ENCODE measurements around the gene CCR8.
"Not testable (repeated sequence)": the region's sequence is repeated elsewhere in the genome, so short reads cannot be mapped to it uniquely, and the experiment has no call there.

CCR8 gene

GRCh38 chr3:39315420-39315819 is 14.1 kb upstream of the CCR8 start:
- DNase-seq (ENCODE audit: low read depth, low spot score) = no peak

- DNase-seq (ENCODE audit: low read depth, low spot score) = no peak
Measured at GRCh38 chr3:39317571-39318169, 11.8 kb upstream of the CCR8 start.

DNA sequence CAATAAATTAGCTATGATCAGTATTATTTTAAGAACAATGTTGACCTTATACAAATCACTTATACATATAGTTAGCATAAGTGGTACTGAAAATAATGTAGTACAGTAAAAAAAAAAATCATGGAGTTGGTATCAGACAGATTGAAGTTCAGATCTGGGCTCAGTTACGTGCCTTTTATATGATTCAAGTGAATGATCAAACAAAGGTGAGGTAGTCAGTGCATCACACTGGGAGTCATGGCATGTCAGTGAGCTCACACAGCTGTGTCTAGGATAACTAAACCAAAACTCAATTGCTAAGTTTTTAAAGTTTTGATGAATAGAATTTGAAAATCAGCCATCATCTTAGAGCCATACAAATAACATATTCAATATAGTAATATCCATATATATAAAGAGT is 11.2 kb upstream of the CCR8 start:
- DNase-seq (ENCODE audit: low read depth, low spot score) = no peak

- no peak for DNase-seq (ENCODE audit: low read depth, low spot score)
Measured at GRCh38 chr3:39319249-39319648, 10.3 kb upstream of the CCR8 start.

GRCh38 chr3:39321574-39321983 is 7.9 kb upstream of the CCR8 start:
- not testable (repeated sequence) for DNase-seq (ENCODE audit: low read depth, low spot score)

DNA sequence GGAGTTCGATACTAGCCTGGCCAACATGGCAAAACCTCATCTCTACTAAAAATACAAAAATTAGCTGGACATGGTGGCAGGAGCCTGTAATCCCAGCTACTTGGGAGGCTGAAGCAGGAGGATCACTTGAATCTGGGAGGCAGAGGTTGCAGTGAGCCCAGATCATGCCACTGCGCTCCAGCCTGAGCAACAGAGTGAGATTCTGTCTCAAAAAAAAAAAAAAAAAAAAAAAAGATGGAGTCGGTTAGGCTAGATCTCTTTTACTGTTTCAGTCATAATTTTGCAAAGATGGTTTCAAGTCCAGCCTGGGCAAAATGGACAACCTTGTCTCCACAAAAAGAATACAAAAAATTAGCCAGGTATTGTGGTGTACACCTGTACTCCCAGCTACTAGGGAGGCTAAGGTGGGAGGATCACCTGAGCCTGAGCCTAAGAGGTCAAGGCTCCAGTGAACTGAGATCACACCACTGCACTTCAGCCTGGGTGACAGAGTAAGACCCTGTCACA is 7.2 kb upstream of the CCR8 start:
- DNase-seq (ENCODE audit: low read depth, low spot score) = not testable (repeated sequence)

GRCh38 chr3:39322936-39323335 is 6.6 kb upstream of the CCR8 start:
- DNase-seq (ENCODE audit: low read depth, low spot score) = no peak

DNA sequence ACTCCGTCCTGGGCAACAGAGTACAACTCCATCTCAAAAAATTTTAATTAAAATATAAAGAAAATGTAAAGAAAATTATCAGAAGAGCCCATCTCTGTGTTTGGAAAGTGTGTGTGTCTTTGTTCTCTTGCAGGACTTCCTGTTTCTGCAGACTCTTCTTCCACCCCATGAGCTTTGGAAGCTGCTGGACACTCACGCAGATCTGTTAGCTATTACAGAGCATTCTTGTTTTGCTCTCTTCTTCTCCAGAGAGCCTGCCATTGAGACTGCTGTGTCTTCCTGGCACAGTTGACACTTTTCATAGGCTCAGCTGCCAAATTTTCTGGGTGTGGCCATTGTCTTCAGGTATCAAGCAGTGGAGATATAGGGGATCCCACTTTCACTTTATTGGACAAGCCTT is 6.0 kb upstream of the CCR8 start:
- DNase-seq (ENCODE audit: low read depth, low spot score) = no peak

- DNase-seq (ENCODE audit: low read depth, low spot score) = no peak
Measured at GRCh38 chr3:39325236-39325635, 4.3 kb upstream of the CCR8 start.

GRCh38 chr3:39327053-39327745 is 2.3 kb upstream of the CCR8 start:
- DNase-seq (ENCODE audit: low read depth, low spot score) = no peak

GRCh38 chr3:39327746-39328349 is 1.7 kb upstream of the CCR8 start:
- no peak for DNase-seq (ENCODE audit: low read depth, low spot score)

GRCh38 chr3:39330824-39331223 is 1.3 kb downstream of the CCR8 start:
- DNase-seq (ENCODE audit: low read depth, low spot score) = no peak

DNA sequence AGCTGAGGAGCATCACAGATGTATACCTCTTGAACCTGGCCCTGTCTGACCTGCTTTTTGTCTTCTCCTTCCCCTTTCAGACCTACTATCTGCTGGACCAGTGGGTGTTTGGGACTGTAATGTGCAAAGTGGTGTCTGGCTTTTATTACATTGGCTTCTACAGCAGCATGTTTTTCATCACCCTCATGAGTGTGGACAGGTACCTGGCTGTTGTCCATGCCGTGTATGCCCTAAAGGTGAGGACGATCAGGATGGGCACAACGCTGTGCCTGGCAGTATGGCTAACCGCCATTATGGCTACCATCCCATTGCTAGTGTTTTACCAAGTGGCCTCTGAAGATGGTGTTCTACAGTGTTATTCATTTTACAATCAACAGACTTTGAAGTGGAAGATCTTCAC is 3.0 kb downstream of the CCR8 start:
- no peak for DNase-seq (ENCODE audit: low read depth, low spot score)

DNA sequence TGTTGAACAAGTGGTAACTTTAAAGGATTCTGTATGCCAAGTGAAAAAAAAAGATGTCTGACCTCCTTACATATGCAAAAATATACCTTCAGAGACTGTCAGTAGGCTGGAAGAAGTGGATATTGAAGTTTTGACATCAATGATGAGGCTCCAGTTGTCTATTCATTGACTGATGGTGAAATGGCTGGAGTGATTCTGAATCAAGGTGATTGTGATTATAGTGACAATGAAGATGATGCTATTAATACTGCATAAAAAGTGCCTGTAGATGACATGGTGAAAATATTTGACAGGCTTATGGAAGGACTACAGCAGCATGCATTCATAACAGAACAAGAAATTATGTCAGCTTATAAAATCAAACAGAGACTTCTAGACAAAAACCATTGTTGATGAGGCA is 4.1 kb downstream of the CCR8 start:
- no peak for DNase-seq (ENCODE audit: low read depth, low spot score)

DNA sequence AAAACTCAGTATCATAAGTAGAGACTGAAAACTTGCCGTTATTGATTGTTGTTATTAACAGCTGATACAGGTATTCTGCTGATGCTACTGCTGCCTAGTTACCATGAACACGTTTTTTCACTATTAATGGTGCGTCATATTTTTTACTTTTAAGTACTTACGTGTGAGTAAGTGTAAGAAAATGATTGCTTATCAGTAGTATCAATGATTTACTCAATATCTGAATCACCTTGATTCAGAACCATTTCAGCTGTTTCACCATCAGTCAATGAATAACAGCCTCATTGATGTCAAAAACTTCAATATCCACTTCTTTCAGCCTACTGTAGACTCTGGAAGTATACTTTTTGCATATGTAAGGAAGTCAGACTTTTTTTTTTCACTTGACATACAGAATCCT is 4.7 kb downstream of the CCR8 start:
- no peak for DNase-seq (ENCODE audit: low read depth, low spot score)

GRCh38 chr3:39338201-39338600 is 8.7 kb downstream of the CCR8 start:
- DNase-seq (ENCODE audit: low read depth, low spot score) = no peak

GRCh38 chr3:39339086-39339485 is 9.6 kb downstream of the CCR8 start:
- no peak for DNase-seq (ENCODE audit: low read depth, low spot score)

DNA sequence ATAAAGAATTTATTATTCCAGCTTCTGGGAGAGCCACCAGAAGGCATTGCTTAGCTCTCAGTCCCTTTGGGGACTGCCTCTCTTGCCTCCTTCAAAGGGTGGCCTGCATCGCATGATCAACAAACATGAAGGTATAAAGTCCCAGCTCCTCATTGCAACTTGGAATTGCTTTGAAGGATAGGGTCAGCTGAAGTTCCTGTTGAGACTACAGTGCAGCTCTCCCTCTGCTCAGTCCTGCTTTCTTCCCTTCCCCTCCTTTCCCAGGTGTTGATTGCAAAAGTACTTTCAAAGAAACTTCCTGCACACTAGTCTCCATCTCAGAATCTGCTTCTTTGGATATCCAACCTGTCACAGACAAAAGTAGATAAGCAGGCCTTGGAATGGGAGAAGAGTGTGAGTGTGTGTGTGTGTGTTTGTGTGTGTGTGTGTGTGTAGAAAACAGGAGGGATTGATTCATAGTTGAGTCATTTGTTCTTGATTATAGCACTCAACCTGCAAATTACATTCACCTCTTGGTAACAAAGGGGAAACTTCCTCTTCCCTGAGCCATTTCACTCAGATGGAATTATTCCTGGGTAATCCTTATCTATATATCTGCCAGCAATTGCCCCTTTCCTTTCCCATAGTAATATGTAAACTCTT is 13.7 kb downstream of the CCR8 start:
- no peak for DNase-seq (ENCODE audit: low read depth, low spot score)

GRCh38 chr3:39343760-39344159 is 14.3 kb downstream of the CCR8 start:
- DNase-seq (ENCODE audit: low read depth, low spot score) = no peak

DNA sequence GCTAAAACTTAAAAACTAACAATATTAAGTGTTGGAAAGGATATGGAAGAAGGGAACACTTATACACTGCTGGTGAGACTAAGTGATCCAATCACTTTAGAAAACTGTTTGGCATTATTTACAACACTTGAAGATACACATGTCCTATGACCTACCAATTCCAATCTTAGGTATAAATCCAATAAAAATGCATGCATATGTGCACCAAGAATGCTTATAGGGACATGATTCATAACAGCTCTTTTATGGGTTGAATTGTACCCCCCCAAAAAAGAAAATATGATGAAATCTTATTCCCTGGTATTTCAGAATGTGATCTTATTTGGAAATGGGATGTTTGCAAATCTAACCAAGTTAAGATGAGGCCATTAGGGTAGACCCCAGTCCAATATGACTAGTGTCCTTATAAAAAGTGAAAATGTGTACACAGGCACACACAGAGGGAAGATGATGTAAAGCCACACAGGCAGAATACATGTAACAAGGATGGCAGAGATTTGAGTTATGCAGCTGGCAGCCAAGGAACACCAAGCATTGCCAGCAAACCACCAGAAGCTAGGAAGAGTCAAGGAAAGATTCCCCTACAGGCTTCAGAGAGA is 15.3 kb downstream of the CCR8 start:
- DNase-seq (ENCODE audit: low read depth, low spot score) = no peak

DNA sequence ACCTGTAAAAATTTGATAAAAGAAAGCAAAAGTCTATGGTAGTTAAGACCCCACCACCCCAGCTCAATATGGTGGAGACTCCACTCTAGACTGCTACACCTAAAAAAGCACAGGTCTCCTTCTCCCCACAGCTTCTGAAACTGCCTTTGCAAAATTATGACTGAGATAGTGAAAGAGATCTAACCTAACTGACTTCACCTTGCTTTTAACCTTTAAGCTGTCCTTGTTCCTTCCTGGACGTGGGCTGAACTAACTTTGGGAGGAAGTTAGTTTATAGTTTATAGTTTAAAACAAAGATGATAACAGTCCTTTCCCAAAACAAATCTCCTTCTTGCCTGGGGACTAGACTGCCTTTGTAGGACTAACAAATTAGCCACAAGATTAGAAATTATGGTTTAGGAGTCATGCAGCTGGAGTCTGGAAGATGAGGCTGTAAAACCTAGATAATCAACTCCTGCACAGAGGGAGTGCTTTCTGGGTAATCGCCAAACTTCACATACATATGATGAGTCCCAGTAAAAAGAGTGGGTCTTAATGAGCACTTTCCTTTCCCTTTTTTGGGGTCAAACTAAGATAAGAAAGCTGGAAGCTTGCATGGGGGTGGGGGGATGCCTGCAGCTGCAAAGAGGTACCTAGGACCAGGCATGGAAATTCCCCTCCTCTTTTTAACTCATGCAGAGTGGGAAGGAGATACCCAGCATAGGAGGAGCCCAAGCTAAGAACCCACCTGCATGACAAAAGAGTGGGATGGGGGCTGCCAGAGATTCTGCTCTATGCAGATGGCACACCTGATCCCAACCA is 17.5 kb downstream of the CCR8 start:
- peak; percentile 12 for DNase-seq (ENCODE audit: low read depth, low spot score)

DNA sequence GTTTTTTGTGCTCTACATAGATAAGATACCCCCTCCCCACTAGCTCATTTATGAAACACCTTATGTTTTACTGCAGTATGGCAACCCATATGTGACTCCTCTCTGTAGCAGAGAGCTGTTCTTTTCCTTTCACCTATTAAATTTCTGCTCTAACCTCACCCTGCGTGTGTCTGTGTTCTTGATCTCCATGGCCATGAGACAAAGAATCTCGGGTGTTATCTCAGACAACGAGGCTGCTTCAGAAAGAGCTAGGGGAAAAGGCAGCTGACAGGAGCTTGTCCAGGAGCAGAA is 18.0 kb downstream of the CCR8 start:
- DNase-seq (ENCODE audit: low read depth, low spot score) = no peak
